Natural killer cell treated with Interleukin-12 subunit alpha and Interleukin-12 subunit beta and Interleukin-15 and Interleukin-18, amount 100 ng/mL, for 72 hours (primary cell): ENCODE results near the gene SOS2. TPM values are rescaled to one million over a fixed set of nuclear protein-coding genes. Genes with fewer than 3 reads are reported as not detected.
"Not testable (repeated sequence)": the region's sequence is repeated elsewhere in the genome, so short reads cannot be mapped to it uniquely, and the experiment has no call there.

Source experiments
- ATAC-seq, 2 donors: fragments of 150-1000 bp; cut with Tn5 transposase in 1 of 2; sonication (Bioruptor Pico), chemical (Tn5 transposase) in 1 of 2; 2 replicates each; pipeline ENCODE4 v1.10.0; 2021
- DNase-seq: peaks from one replicate; pipeline ENCODE4 v3.0.0; 2022; ENCODE audit warnings: low spot score
- H3K27ac Mint-ChIP-seq, 2 donors: 1 replicate in 1 of 2; 2 replicates in 1 of 2; pipeline ENCODE4 v1.8.0; 2022; ENCODE audit warnings: mixed read lengths in 2 of 2, mild to moderate bottlenecking in 1 of 2, moderate library complexity in 1 of 2
- H3K27me3 Mint-ChIP-seq, 2 donors: 1 replicate in 1 of 2; 2 replicates in 1 of 2; pipeline ENCODE4 v1.8.0; 2022; ENCODE audit warnings: mixed read lengths in 2 of 2
- H3K36me3 Mint-ChIP-seq: one replicate; pipeline ENCODE4 v1.8.0; 2022; ENCODE audit warnings: mixed read lengths
- H3K4me1 Mint-ChIP-seq, 2 donors: 1 replicate in 1 of 2; 2 replicates in 1 of 2; pipeline ENCODE4 v1.8.0; 2022; ENCODE audit warnings: low read depth in 2 of 2, mixed read lengths in 2 of 2, mild to moderate bottlenecking in 1 of 2
- H3K4me3 Mint-ChIP-seq: one replicate; pipeline ENCODE4 v1.8.0; 2022; ENCODE audit warnings: mixed read lengths
- H3K9me3 Mint-ChIP-seq: 2 replicates; pipeline ENCODE4 v1.8.0; 2022; ENCODE audit warnings: mixed read lengths
- total RNA-seq, 2 donors: library from RNA; stranded (reverse); gene quantifications; one replicate each; pipeline ENCODE4 v1.2.3, GENCODE V29; 2022

SOS2 gene
- total RNA-seq, 2 donors from 2014 or later, result 38.6 to 52.1 TPM

- peak overlapping the region; percentile 88 to 93 for H3K27ac Mint-ChIP-seq
- peak; percentile 72 to 78 for ATAC-seq
- H3K27me3 Mint-ChIP-seq, result no peaks in the 10 kb centered on the region
- peaks cover 4% of the 10 kb centered on the region for H3K36me3 Mint-ChIP-seq
- H3K4me1 Mint-ChIP-seq, result peaks cover 60 to 73% of the 10 kb centered on the region in 2 donors
- no peaks in the 10 kb centered on the region for H3K9me3 Mint-ChIP-seq
- peak overlapping the region; percentile 63 for H3K4me3 Mint-ChIP-seq
- DNase-seq, result peak; percentile 82
Observed at GRCh38 chr14:50083467-50084337, 147.7 kb downstream of the SOS2 start.

GRCh38 chr14:50082784-50083466, 148.5 kb downstream of the SOS2 start:
- DNase-seq, result peak; percentile 94
- H3K36me3 Mint-ChIP-seq, result peaks cover 4% of the 10 kb centered on the region
- H3K4me1 Mint-ChIP-seq, result peaks cover 57 to 66% of the 10 kb centered on the region in 2 donors
- peak; percentile 88 to 91 for ATAC-seq
- H3K4me3 Mint-ChIP-seq, result peak overlapping the region; percentile 63
- H3K27ac Mint-ChIP-seq, result peak overlapping the region; percentile 88 to 93
- no peaks in the 10 kb centered on the region for H3K9me3 Mint-ChIP-seq
- no peaks in the 10 kb centered on the region for H3K27me3 Mint-ChIP-seq

- peak in 1 of 2 donors; percentile 45 for ATAC-seq
- H3K9me3 Mint-ChIP-seq, result no peaks in the 10 kb centered on the region
- H3K27me3 Mint-ChIP-seq, result no peaks in the 10 kb centered on the region
- H3K36me3 Mint-ChIP-seq, result peaks cover 4% of the 10 kb centered on the region
- H3K4me3 Mint-ChIP-seq, result peak overlapping the region; percentile 63
- peak overlapping the region; percentile 88 to 93 for H3K27ac Mint-ChIP-seq
- no peak for DNase-seq
- H3K4me1 Mint-ChIP-seq, result peaks cover 51 to 65% of the 10 kb centered on the region in 2 donors
Observed at GRCh38 chr14:50082308-50082742, 149.1 kb downstream of the SOS2 start.

GRCh38 chr14:50079103-50079502, 152.3 kb downstream of the SOS2 start:
- not testable (repeated sequence) for DNase-seq, ATAC-seq, H3K9me3 Mint-ChIP-seq, H3K27me3 Mint-ChIP-seq, H3K4me3 Mint-ChIP-seq, H3K27ac Mint-ChIP-seq
- Mint-ChIP-seq H3K4me1 (peaks cover 40 to 54% of the 10 kb centered on the region in 2 donors), H3K36me3 (peaks cover 15% of the 10 kb centered on the region)

- Mint-ChIP-seq H3K4me1 (peaks cover 32 to 41% of the 10 kb centered on the region in 2 donors), H3K27ac (peak overlapping the region in 1 of 2 donors; percentile 92), H3K36me3 (peaks cover 22% of the 10 kb centered on the region)
- not testable (repeated sequence) for H3K4me3 Mint-ChIP-seq, ATAC-seq, H3K9me3 Mint-ChIP-seq, H3K27me3 Mint-ChIP-seq, DNase-seq
Observed at GRCh38 chr14:50073663-50074062, 157.7 kb downstream of the SOS2 start.

GRCh38 chr14:50072395-50072794, 159.0 kb downstream of the SOS2 start:
- Mint-ChIP-seq H3K36me3 (peaks cover 18% of the 10 kb centered on the region), H3K4me1 (peaks cover 41 to 44% of the 10 kb centered on the region in 2 donors), H3K4me3 (no peak overlapping the region), H3K27ac (peak overlapping the region; percentile 24 to 92), H3K27me3 (no peaks in the 10 kb centered on the region), H3K9me3 (no peaks in the 10 kb centered on the region)
- no peak for DNase-seq
- no peak for ATAC-seq

- Mint-ChIP-seq H3K4me3 (no peak overlapping the region), H3K27ac (peak overlapping the region; percentile 24 to 92), H3K9me3 (no peaks in the 10 kb centered on the region), H3K36me3 (peaks cover 11% of the 10 kb centered on the region), H3K4me1 (peaks cover 42 to 44% of the 10 kb centered on the region in 2 donors), H3K27me3 (no peaks in the 10 kb centered on the region)
- no peak for ATAC-seq
- DNase-seq, result no peak
Observed at GRCh38 chr14:50070840-50071548, 160.4 kb downstream of the SOS2 start.

GRCh38 chr14:50070230-50070629, 161.1 kb downstream of the SOS2 start:
- peak overlapping the region in 1 of 2 donors; percentile 14 for H3K27ac Mint-ChIP-seq
- H3K27me3 Mint-ChIP-seq, result no peaks in the 10 kb centered on the region
- H3K36me3 Mint-ChIP-seq, result peaks cover 11% of the 10 kb centered on the region
- no peak overlapping the region for H3K4me3 Mint-ChIP-seq
- ATAC-seq (no peak), DNase-seq (peak; percentile 6)
- no peaks in the 10 kb centered on the region for H3K9me3 Mint-ChIP-seq
- H3K4me1 Mint-ChIP-seq, result peaks cover 48 to 50% of the 10 kb centered on the region in 2 donors

GRCh38 chr14:50069325-50069724, 162.1 kb downstream of the SOS2 start:
- peaks cover 53 to 54% of the 10 kb centered on the region in 2 donors for H3K4me1 Mint-ChIP-seq
- H3K36me3 Mint-ChIP-seq, result peaks cover 7% of the 10 kb centered on the region
- no peak overlapping the region for H3K4me3 Mint-ChIP-seq
- peak; percentile 8 for DNase-seq
- peak overlapping the region in 1 of 2 donors; percentile 69 for H3K27ac Mint-ChIP-seq
- H3K9me3 Mint-ChIP-seq, result no peaks in the 10 kb centered on the region
- no peaks in the 10 kb centered on the region for H3K27me3 Mint-ChIP-seq
- ATAC-seq, result no peak

- ATAC-seq (no peak), DNase-seq (peak; percentile 5)
- Mint-ChIP-seq H3K27ac (peak overlapping the region in 1 of 2 donors; percentile 98), H3K36me3 (peaks cover 6% of the 10 kb centered on the region), H3K9me3 (no peaks in the 10 kb centered on the region), H3K4me1 (peaks cover 59 to 62% of the 10 kb centered on the region in 2 donors), H3K27me3 (no peaks in the 10 kb centered on the region), H3K4me3 (no peak overlapping the region)
Observed at GRCh38 chr14:50068496-50068895, 162.9 kb downstream of the SOS2 start.

GRCh38 chr14:50067723-50068495, 163.5 kb downstream of the SOS2 start:
- H3K36me3 Mint-ChIP-seq, result no peaks in the 10 kb centered on the region
- H3K27ac Mint-ChIP-seq, result peak overlapping the region in 1 of 2 donors; percentile 98
- no peak overlapping the region for H3K4me3 Mint-ChIP-seq
- H3K4me1 Mint-ChIP-seq, result peaks cover 61 to 62% of the 10 kb centered on the region in 2 donors
- peak; percentile 39 for DNase-seq
- no peaks in the 10 kb centered on the region for H3K27me3 Mint-ChIP-seq
- no peak for ATAC-seq
- no peaks in the 10 kb centered on the region for H3K9me3 Mint-ChIP-seq
